ENCODE results near the gene RTN4R.

DNA sequence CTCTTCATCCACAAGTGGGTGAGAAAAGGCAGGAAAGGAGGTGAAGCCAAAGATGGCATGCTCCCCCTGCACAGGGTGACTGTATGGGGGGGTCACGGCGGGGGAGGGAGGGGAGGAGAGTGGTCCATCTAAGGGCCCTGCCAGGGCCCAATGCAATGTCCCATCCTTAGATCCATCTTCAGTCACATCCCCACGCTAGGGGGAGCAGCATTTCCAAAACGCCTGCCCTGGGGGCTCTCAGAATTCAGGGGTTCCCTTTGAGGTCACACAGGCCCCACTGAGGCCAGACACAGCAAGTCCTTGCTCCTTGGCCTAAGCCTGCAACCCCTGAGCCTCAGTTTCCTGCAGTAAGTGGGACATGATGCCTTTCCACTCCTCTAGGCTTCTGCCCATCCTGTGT, 52.4 kb downstream of the RTN4R start:
- TF ChIP-seq, protein P1, sequence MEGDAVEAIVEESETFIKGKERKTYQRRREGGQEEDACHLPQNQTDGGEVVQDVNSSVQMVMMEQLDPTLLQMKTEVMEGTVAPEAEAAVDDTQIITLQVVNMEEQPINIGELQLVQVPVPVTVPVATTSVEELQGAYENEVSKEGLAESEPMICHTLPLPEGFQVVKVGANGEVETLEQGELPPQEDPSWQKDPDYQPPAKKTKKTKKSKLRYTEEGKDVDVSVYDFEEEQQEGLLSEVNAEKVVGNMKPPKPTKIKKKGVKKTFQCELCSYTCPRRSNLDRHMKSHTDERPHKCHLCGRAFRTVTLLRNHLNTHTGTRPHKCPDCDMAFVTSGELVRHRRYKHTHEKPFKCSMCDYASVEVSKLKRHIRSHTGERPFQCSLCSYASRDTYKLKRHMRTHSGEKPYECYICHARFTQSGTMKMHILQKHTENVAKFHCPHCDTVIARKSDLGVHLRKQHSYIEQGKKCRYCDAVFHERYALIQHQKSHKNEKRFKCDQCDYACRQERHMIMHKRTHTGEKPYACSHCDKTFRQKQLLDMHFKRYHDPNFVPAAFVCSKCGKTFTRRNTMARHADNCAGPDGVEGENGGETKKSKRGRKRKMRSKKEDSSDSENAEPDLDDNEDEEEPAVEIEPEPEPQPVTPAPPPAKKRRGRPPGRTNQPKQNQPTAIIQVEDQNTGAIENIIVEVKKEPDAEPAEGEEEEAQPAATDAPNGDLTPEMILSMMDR (IDR thresholded peaks at IDR 0.05): no peak
- TF ChIP-seq, protein P2, sequence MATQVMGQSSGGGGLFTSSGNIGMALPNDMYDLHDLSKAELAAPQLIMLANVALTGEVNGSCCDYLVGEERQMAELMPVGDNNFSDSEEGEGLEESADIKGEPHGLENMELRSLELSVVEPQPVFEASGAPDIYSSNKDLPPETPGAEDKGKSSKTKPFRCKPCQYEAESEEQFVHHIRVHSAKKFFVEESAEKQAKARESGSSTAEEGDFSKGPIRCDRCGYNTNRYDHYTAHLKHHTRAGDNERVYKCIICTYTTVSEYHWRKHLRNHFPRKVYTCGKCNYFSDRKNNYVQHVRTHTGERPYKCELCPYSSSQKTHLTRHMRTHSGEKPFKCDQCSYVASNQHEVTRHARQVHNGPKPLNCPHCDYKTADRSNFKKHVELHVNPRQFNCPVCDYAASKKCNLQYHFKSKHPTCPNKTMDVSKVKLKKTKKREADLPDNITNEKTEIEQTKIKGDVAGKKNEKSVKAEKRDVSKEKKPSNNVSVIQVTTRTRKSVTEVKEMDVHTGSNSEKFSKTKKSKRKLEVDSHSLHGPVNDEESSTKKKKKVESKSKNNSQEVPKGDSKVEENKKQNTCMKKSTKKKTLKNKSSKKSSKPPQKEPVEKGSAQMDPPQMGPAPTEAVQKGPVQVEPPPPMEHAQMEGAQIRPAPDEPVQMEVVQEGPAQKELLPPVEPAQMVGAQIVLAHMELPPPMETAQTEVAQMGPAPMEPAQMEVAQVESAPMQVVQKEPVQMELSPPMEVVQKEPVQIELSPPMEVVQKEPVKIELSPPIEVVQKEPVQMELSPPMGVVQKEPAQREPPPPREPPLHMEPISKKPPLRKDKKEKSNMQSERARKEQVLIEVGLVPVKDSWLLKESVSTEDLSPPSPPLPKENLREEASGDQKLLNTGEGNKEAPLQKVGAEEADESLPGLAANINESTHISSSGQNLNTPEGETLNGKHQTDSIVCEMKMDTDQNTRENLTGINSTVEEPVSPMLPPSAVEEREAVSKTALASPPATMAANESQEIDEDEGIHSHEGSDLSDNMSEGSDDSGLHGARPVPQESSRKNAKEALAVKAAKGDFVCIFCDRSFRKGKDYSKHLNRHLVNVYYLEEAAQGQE (IDR thresholded peaks at IDR 0.05; ENCODE audit: insufficient read depth in 1 of 2, low read depth in 2 of 2, low read length in 1 of 2): no peak
- TF ChIP-seq SIN3A (IDR thresholded peaks at IDR 0.05; ENCODE audit: borderline replicate concordance, insufficient read depth, low read depth, low read length) (no peak), TCF7L2 (IDR thresholded peaks at IDR 0.05; ENCODE audit: low read depth, low read length) (no peak), POLR2AphosphoS5 (IDR thresholded peaks at IDR 0.05; ENCODE audit: low read depth, low read length) (no peak)

Data from Panc1 (cell line).